IPS-20b (cell line): ENCODE measurements around the gene COL28A1.

Experiments
- H3K27ac ChIP-seq: one replicate; pipeline ENCODE4 v1.5.1; 2013; ENCODE audit warnings: low read length
- H3K27me3 ChIP-seq: 2 replicates; pipeline ENCODE4 v1.6.1; 2013; ENCODE audit warnings: mild to moderate bottlenecking, low read length, inconsistent platforms; ENCODE audit not compliant: insufficient read depth
- H3K36me3 ChIP-seq: 2 replicates; pipeline ENCODE4 v1.6.1; 2013; ENCODE audit warnings: low read depth, mild to moderate bottlenecking, inconsistent platforms, low read length, moderate library complexity; ENCODE audit not compliant: insufficient read depth
- H3K4me1 ChIP-seq: 2 replicates; pipeline ENCODE4 v1.6.1; 2013; ENCODE audit warnings: mild to moderate bottlenecking, control low read depth, inconsistent platforms, low read length, moderate library complexity; ENCODE audit not compliant: insufficient read depth
- H3K4me3 ChIP-seq: 2 replicates; pipeline ENCODE4 v1.5.1; 2013; ENCODE audit warnings: mild to moderate bottlenecking, low read length, inconsistent platforms
- H3K9ac ChIP-seq: 2 replicates; pipeline ENCODE4 v1.6.1; 2013; ENCODE audit warnings: low read depth, mild to moderate bottlenecking, inconsistent platforms, low read length, moderate library complexity
- H3K9me3 ChIP-seq: 2 replicates; pipeline ENCODE4 v1.6.1; 2013; ENCODE audit warnings: mild to moderate bottlenecking, low read depth, low read length, inconsistent platforms; ENCODE audit not compliant: insufficient read depth

The COL28A1 gene

DNA sequence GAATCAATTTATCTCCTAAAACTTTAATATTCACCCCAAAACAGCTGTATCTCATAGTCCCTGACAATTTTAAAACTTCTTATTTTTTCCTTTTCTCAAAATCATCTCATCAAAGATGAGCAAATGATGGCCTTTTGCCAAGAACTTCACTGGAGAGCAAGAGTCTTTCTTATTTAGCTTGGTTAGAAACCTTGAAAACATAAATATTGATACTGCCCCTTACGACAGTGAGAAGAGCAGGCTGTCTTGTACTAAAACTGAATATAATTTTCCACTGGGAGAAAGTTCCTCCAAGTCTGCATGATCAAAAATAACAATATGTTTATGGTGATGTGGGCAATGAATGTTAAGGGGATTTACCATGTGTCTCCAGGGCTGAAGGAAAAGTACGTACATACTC lies 109.0 kb downstream of the COL28A1 start:
- Histone ChIP-seq H3K27me3 (no peaks in the 10 kb centered on the region), H3K36me3 (no peaks in the 10 kb centered on the region), H3K9ac (no peak overlapping the region), H3K27ac (no peak overlapping the region), H3K4me3 (no peak overlapping the region), H3K9me3 (no peaks in the 10 kb centered on the region), H3K4me1 (no peaks in the 10 kb centered on the region)

DNA sequence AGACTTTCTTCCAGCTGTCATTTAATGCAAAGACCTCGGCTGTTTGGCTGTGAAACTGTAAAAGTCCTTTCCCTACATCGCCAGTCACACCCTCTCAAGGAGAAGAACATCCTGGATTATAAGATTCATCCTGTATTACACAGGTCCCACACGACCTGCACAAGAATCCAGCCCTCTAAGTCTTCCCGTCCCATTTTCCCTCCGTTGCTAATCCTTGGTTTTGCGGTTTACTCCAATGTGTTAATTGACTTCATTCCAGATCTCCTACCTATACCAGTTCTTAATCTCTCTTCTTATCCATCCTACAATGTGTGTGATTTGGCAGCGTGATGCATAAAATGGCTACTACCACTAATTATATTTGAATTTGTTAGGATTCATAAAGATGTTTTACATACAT lies 110.4 kb downstream of the COL28A1 start:
- no peak overlapping the region for H3K9ac ChIP-seq
- H3K4me1 ChIP-seq: no peaks in the 10 kb centered on the region
- no peak overlapping the region for H3K4me3 ChIP-seq
- H3K36me3 ChIP-seq: no peaks in the 10 kb centered on the region
- no peak overlapping the region for H3K27ac ChIP-seq
- no peaks in the 10 kb centered on the region for H3K27me3 ChIP-seq
- H3K9me3 ChIP-seq: no peaks in the 10 kb centered on the region

GRCh38 chr7:7424151-7424873 lies 111.4 kb downstream of the COL28A1 start:
- H3K9me3 ChIP-seq: no peaks in the 10 kb centered on the region
- no peak overlapping the region for H3K4me3 ChIP-seq
- H3K27ac ChIP-seq: no peak overlapping the region
- no peak overlapping the region for H3K9ac ChIP-seq
- H3K27me3 ChIP-seq: no peaks in the 10 kb centered on the region
- H3K4me1 ChIP-seq: no peaks in the 10 kb centered on the region
- H3K36me3 ChIP-seq: no peaks in the 10 kb centered on the region

GRCh38 chr7:7422641-7423040 lies 113.0 kb downstream of the COL28A1 start:
- Histone ChIP-seq H3K27me3 (no peaks in the 10 kb centered on the region), H3K4me3 (no peak overlapping the region), H3K36me3 (no peaks in the 10 kb centered on the region), H3K9ac (no peak overlapping the region), H3K27ac (no peak overlapping the region), H3K9me3 (no peaks in the 10 kb centered on the region), H3K4me1 (no peaks in the 10 kb centered on the region)

GRCh38 chr7:7421826-7422225 lies 113.8 kb downstream of the COL28A1 start:
- Histone ChIP-seq H3K27ac (no peak overlapping the region), H3K27me3 (no peaks in the 10 kb centered on the region), H3K4me1 (no peaks in the 10 kb centered on the region), H3K36me3 (no peaks in the 10 kb centered on the region), H3K9ac (no peak overlapping the region), H3K9me3 (no peaks in the 10 kb centered on the region), H3K4me3 (no peak overlapping the region)

DNA sequence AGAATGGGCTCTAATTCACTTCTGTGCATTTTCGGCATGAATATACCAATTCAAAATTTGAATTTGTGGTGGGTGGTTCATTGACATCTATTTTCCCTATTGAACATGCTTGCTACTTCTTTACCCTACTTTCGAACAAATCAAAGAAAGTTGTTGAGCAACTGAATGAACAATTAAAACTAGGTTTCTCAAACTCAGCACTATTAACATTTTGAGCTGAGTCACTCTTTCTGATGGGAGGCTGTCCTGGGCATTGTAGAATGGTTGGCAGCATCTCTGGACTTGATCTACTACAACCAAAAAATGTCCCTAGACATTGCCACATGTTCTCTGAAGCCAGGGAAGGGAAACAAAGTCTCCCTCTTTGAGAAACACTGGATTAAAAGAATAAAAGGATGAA lies 116.7 kb downstream of the COL28A1 start:
- H3K4me3 ChIP-seq: no peak overlapping the region
- H3K27ac ChIP-seq: no peak overlapping the region
- no peaks in the 10 kb centered on the region for H3K4me1 ChIP-seq
- no peaks in the 10 kb centered on the region for H3K9me3 ChIP-seq
- no peaks in the 10 kb centered on the region for H3K27me3 ChIP-seq
- H3K9ac ChIP-seq: no peak overlapping the region
- no peaks in the 10 kb centered on the region for H3K36me3 ChIP-seq

DNA sequence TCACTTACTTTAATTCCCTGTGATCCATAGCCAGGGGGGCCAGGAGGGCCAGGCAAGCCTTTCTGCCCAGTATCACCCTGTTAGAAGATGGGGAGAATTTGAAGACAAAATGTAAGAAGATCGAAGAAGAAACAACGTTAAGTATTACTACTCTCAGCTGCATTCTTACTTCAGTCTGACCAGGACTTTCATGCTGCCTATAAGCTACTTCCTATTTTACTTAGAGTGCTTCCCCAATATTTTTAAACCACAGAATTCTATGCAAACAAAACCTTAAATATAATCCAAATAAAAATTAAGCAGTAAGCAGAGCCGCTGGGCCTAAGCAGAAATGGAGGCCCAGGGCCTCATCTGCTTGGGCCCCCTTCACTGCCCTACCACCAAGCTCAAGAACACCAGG lies 117.8 kb downstream of the COL28A1 start:
- Histone ChIP-seq H3K4me3 (no peak overlapping the region), H3K4me1 (no peaks in the 10 kb centered on the region), H3K36me3 (no peaks in the 10 kb centered on the region), H3K27me3 (no peaks in the 10 kb centered on the region), H3K9ac (no peak overlapping the region), H3K27ac (no peak overlapping the region), H3K9me3 (no peaks in the 10 kb centered on the region)

DNA sequence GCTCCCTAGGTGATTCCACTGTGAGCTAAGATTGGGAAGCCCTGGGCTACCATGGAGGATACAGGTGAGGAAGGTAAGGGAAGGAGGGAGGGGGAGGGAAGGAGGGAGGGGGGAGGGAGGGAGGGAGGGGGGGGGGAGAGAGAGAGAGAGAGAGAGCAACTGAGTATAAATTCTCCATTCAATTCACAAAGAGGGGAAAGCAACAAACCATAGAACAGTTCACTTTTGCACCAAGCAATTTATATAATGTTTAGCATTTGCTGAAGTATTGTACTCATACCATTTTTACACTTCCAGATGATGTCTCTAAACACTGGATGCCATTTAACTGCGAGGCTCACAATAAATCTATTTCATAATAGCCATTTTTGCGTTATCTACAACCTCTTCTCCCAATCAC lies 118.3 kb downstream of the COL28A1 start:
- Histone ChIP-seq H3K4me3 (no peak overlapping the region), H3K9me3 (no peaks in the 10 kb centered on the region), H3K27me3 (no peaks in the 10 kb centered on the region), H3K9ac (no peak overlapping the region), H3K36me3 (no peaks in the 10 kb centered on the region), H3K27ac (no peak overlapping the region), H3K4me1 (no peaks in the 10 kb centered on the region)

DNA sequence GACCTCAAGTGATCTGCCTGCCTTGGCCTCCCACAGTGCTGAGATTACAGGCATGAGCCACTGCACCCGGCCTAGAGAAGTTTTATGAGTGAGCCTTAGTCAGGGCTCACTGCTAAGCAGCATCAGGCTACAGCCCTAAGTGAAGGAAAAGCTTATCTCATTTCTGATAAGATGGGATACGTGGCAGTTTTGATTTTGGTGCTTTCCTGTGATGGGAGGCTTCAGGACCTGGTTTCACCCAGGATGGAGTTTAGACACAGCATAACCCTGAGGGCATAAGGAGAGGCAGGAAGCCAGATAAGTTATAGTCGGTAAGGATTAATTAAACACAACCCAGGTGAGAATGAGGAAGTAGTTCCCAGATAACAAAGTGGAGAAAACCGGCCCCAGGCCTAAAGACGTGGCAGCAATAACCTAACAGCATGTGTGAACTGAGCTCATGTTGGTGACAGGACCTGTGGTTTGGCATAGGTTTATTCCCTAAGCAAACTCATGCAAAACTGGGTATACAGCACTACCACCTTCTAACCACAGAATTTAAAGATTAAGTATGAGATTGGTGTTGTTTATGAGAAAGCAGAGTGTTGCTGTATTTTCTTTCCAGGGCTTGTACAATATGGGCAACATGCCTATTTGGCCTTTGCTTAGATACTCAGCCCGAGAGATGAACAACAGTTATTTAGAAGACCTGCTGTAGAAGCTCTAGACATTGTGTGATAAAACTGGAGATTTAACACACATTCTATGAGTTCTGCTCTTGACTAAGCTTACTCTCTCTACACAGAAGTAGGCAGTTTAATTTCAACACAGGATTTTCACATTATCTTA lies 119.4 kb downstream of the COL28A1 start:
- Histone ChIP-seq H3K27me3 (no peaks in the 10 kb centered on the region), H3K36me3 (no peaks in the 10 kb centered on the region), H3K4me3 (no peak overlapping the region), H3K9ac (no peak overlapping the region), H3K4me1 (no peaks in the 10 kb centered on the region), H3K27ac (no peak overlapping the region), H3K9me3 (no peaks in the 10 kb centered on the region)

DNA sequence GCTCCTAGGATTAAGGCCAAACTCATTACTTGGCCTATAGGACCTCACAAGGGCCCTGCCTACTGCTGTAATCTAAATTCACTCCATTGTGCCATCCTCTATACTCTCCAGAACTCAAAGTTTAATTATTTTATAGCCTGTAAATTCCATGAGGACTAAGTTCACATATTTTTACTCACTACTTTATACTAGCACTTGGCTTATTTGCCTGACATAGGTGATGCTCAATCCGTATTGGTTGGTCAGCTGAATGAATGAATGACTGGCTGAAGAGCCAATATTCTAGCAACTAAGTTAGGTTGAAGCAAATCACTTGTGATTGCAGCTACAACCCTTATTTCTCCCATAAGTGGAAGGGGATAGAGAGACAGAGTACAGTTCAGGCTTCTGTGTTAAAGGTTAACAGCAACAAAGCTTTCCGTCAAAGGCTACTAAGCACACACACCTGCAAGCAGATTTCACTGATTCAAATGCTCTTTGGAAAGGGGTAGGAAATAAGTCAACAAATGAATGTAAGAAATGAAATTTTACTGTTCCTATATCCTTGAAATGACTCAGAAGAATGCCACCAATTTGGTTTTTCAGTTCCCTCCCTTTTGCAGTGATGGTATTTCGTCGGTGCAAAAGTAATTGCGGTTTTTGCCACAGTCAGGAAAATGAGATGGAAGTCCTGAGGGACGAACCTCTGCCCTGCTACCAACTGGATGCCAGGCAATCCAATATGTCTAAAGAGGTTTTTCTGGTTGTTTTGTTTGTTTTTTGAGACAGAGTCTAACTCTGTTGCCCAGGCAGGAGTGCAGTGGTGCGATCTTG lies 120.7 kb downstream of the COL28A1 start:
- Histone ChIP-seq H3K4me3 (no peak overlapping the region), H3K9ac (no peak overlapping the region), H3K36me3 (no peaks in the 10 kb centered on the region), H3K27ac (no peak overlapping the region), H3K9me3 (no peaks in the 10 kb centered on the region), H3K4me1 (no peaks in the 10 kb centered on the region), H3K27me3 (no peaks in the 10 kb centered on the region)

DNA sequence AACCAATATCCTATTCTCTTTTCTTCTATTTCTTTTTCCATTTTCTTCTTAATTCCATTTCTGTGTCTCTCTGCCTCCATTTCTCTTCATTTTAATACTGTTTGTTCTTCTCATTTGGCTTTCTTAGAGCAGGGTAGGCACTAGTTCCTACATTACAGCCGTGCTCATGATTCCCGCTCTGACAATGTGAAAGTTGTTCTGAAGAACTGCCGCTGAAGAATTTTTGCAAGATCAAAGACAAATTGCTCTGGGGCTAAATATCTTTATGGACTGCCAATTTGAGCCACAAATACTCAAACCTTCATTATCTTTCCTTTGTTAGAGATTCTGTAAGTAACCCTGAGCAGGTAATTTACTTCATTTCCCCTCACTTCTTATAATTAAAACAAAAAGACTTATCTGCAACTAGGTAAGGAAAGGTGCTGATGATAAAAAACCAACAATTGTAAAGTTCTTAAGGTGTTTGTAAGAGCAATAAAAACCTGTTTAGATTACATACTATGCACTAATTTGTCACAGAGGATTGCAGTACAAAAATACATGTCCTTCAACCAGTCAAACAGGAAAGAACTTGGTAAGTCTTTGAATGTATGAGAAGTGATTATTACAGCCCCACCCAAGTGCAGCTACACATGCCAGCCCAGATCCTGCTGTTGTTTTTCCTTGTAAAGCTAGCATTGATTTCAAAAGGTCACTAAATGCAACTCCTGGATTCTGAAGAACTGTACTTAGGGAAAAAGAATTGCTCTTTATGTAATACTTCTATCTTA lies 127.5 kb downstream of the COL28A1 start:
- Histone ChIP-seq H3K4me1 (no peaks in the 10 kb centered on the region; the same call in 1 of the 2 replicates), H3K27me3 (no peaks in the 10 kb centered on the region), H3K27ac (no peak overlapping the region), H3K9me3 (peaks cover 12% of the 10 kb centered on the region), H3K9ac (no peak overlapping the region), H3K36me3 (no peaks in the 10 kb centered on the region), H3K4me3 (no peak overlapping the region)
